Activated naive CD4-positive, alpha-beta T cell treated with anti-CD3 and anti-CD28 coated beads, Interleukin-2, amount 50 U/mL, for 16 hours (primary cell): ENCODE results near the gene NUP93.
A peak's percentile ranks its signal among the peaks of the same experiment; 100 is the strongest.

Experiments
- DNase-seq: peaks from one replicate; pipeline ENCODE4 v3.0.0-alpha.2; 2020

The NUP93 gene

DNA sequence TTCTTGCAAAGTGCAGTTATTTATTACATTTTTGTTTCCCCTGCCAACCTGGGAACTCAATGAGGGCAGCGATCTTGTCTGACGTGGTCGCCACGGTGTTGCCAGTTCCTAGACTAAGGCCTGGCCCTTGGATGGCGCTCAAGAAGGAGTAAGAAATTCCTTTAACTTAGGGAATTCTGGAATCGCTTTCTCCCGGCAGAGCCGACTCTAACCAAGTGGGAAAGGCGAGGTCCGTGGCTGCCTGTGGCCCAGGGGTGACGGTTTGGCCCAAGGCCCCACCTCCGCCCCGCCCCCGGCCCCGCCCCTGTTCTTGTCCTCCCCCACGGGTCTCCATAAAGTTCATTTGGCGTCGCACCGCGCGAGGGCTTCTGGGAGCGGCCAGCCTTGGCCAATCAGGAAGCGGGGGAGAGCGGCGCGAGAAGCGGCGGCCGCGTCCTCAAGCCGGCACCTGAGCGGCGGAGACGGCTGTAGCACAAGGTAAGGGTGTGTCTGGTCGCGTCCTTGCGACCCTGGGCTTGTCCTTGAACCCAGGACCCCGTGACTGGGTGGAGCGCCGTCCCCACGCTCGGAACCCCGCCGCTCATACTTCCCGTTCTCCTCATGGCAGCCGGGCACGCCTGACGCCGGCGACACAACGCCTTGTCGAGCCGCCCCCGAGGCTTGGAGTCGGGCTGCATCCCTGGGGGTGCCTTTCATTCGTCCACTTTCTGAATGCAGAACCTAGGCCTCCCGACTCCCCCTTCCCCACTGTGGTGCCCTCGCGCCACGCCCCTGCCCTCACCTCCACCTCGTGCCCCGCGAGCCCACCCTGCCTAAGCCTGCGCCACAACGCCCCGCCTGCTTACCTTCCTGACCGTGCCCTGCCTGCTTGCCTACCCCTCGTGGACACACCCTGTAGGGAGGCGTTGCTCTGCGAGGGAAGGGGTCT lies at the start of gene NUP93:
Gene NUP93 (plus strand): TSS at position 395 of the 928 bp plus-strand sequence. CDS start 18,119 bp downstream, outside the sequence.
- peak; percentile 91 for DNase-seq

DNA sequence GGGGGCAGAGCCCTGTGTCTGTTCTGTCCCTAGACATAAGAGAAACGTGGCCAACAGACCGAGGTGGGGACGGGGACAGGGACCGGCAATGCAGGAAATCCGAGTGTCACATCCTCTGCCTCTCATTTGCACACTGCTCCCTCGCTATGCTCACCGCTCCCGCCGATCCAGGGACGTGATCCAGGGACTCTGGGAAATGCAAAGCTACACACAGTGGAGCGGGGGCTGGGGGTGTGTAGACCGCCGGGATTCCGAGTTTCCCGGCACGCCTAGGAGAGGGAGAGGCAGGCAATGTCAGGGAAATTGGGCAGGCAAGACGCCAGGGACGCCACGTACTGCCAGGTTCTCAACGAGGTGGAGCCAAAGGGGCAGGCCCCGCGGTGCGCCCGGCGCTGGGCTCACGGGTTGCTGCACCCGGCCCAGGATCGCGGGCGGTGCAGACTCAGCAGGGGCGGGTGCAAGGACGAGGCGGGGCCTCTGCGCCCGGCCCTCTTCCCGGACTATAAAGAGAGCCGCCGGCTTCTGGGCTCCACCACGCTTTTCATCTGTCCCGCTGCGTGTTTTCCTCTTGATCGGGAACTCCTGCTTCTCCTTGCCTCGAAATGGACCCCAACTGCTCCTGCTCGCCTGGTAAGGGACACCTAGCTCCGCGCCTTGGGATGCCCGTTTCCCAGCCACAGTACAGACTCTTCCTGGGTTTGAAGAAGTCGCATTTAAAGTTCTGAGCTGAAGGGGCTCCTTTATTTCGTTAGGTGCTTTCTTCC lies 47.8 kb upstream of the NUP93 start, which contains the start of gene MT1X:
Gene MT1X (plus strand): TSS at position 532 of the 764 bp plus-strand sequence. CDS start 71 bp downstream, at position 603.
- peak; percentile 90 for DNase-seq

DNA sequence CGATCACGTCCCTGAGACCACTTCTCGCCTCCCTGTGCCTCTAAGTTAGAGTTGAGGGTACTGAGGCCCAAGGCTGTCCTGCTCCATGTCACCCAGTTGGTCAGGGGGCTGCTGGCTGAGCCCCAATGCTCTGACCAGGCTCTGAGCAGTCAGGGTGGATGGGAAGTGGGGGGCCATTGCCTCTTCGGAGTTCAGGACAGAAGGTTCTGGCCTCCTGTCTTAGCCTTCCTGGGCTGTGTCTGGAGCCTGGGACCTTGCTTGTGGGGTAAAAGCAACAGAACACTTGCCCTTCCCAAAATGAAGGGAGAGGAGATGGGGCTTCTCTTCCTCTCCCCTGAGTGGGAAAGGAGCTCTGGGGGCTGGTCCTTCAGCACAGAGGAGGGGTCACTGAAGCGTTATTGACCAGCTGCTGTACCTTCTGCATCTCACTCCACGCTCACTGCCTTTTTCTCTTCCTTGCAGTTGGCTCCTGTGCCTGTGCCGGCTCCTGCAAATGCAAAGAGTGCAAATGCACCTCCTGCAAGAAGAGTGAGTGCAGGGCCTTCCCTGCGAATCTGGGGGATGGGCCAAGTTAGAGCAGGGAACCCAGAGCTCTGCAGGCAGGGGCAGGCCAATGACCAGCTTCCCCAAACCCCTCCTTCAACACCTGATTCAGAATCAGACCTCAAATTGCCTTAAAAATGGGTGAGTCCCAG lies 47.1 kb upstream of the NUP93 start:
- no peak for DNase-seq

DNA sequence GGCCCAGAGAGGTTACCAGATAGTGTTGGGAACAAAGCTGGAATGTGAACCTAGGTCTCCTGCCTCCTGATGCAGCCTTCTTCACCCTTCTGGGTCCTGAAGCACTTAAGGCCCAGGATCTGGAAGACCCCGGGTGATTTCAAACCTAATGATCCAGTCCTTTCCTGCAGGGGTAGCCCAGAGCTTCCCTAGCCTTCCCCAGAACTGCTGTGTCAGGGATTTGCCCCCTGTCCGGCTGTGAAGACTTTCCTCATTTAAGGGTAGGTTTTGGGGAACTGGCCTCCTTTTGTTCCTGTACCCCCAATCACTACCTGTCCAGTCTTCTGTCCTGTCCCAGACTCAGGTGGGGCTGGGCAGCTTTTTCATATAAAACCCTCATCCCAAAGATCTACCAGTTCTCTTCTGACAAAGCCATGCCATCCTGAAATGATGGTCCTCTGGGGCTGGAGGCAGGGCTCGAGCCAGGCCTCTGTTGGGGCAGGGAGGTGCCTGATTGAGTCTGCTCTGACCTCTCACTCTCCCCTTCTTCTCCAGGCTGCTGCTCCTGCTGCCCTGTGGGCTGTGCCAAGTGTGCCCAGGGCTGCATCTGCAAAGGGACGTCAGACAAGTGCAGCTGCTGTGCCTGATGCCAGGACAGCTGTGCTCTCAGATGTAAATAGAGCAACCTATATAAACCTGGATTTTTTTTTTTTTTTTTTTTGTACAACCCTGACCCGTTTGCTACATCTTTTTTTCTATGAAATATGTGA lies 46.3 kb upstream of the NUP93 start:
- no peak for DNase-seq

DNA sequence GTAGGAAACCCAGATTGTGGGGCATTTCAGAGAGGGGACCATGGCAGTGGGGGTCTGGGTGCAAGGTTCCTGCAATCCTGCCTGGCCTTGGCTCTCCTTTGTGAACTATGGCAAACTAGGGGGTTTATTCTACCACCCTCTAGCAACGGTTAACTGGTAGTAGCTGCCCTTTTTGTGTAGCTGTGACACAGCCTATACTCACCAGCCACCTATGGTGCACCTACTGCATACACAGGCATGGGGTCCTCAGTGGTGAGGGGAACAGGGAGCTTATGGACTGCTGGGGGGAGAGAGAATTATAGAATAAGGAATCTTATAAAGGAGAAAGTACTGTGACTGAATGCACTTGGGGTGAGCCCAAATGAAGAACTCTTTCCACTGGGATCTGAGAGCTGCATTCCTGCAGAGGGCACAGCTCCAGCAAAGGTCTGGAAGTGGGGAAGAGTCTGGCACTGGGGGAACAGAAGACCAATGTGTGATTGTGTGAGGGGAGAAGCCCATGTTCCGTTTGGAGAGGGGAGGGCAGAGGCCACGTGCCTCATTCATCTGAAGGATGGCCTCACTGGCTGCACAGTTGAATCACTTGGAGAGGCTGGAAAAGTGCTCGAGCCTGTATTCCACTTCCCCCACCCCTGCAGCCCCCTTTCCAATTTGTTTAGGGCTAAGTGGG lies 45.5 kb upstream of the NUP93 start:
- DNase-seq = no peak

DNA sequence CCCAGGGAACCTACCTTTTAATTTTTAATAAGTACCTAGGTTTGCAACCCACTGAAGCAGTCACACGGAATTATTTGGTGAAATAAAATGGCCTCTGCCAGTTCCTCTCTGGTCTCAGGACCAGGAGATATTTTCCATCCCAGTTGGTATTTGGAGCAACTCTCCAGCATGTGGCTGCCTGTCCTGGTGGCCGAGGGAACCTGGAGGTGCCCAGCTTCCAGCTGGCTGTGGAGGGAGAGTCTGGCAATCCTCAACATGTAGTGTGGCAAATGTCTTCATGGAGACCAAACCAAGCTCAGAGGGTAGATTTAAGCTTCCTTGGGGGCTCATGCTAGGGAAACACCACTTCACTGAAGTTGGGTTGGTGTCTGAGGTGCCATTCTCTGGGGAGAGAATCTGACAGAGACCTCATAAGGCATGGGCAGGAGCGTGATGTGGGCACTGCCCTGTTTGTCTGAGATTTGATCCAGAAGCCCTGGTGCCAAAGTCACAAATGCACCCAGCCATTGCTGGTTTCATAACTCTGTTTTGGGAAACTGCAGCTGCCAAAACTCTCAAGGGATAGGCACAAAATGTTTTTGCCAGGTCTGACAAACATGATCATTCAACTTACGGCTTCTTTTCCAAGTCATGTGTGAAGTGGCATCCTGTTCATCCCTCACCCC lies 44.9 kb upstream of the NUP93 start:
- no peak for DNase-seq

DNA sequence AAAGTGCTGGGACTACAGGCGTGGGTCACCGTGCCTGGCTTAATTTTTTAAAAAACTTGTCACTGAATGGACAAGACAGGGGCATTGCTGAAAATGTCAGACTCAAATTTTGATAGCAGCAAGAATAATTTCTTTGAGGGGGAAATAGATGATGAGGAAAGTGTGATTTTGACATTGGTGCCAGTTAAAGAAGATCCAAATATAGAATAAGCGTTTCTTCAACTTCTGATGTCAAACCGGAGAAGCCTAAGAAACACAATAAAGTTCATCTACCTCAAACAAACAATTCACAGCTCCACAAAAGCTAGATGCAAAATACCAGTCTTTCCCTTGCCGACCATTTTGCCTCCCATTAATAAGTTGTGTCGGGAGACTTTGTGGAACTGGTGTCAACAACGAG lies 43.2 kb upstream of the NUP93 start:
- no peak for DNase-seq

DNA sequence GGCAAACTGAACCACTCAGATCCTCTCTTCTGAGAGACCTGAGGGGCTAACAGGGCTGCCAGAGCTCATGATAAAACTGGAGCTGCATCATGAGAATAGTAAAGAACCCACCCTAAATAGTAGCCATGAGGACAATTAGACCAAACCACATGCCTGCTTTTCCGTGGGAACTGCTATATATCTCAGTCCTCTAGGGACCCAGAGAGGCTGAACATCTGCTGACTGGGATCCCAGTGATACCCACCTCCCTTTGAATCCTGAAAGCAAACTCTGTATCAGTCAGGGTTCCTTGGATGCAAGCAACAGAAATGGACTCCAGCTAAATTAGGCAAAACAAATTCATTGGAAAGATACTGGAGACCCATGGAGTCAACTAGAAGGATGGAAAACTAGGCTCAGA lies 41.2 kb upstream of the NUP93 start:
- DNase-seq = no peak

DNA sequence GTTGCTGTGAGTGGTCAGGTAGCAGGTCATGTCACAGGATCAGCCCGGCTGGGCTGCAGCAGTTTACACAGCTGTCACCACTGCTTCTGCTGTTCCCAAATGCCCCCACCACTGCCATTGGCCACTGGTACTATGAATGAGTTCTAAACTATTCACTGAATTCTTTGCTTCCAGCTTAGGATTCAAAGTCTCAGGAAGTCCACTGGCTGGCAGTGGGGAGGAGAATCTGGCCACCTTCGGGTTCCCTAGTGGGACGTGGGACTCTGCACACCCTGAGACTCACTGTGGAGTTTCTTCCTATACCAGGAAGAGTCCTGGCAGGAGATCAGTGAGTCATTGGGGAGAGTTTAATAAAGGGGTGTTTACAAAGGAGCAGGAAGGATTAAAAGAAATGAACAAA lies 40.8 kb upstream of the NUP93 start:
- no peak for DNase-seq

DNA sequence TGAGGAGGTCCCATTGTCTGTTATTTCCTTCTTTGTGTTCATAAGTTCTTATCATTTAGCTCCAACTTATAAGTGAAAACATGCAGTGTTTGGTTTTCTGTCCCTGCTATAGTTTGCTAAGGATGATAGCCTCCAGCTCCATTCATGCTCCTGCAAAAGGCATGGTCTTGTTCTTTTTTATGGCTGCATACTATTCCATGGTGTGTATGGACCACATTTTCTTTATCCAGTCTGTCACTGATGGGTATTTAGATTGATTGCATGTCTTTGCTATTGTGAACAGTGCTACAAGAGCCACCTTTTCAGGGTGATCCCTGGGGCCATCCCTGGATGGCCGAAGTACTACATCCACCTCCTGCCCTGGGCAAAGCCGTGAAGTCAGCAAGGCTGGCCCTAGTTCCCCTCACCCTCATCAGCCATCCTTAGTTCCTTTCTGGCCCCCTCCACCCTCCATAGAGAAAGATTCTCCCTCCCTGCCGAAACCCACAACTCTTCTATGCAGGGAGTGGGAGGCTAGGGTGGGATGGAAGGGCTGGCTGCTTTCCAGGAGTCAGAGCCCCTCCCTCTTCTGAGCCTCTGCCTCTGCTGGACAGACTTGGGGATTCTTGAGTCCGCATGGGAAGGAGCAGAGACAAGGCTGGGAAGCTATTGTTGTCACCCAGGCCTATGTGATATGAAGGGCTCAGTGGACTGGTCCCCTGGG lies 39.4 kb upstream of the NUP93 start:
- DNase-seq = no peak

DNA sequence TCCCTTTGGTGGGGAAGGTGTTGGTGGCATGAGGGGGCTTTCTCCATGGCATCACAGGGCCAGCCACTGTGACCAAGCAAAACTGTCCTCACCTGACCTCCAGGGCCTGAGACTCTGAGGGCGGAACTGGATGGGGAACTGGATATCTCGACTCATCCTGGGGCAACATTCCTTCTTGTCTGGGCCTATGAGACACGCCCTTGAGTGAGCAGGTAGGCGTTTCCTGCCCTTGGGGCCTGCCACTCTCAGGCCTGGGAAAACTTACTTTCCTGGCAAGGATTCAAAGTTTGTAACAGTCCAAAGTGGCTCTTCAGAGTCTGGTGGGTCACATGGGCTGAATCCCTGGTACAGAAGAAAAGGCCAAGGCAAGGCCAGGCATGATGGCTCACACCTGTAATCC lies 38.0 kb upstream of the NUP93 start:
- DNase-seq = no peak

DNA sequence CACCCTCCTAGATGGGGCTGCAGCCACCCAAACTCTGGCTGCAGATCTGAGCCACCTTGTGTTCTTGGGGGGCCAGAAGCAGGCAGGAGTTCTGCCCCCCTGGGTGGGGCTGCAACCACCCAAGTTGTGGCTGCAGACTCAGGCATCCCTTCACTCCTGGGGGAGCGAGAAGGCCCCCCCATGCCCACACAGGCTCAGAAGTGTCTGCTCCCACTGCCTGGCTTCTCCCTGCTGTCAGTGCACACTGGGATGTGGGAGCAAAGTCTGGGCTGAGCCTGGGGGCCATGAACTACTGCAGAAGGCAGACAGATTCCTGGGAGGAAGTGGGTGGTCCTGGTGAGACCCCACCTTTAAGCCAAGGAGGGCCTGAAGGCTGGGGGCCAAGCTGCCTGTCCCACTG lies 34.7 kb upstream of the NUP93 start:
- no peak for DNase-seq

DNA sequence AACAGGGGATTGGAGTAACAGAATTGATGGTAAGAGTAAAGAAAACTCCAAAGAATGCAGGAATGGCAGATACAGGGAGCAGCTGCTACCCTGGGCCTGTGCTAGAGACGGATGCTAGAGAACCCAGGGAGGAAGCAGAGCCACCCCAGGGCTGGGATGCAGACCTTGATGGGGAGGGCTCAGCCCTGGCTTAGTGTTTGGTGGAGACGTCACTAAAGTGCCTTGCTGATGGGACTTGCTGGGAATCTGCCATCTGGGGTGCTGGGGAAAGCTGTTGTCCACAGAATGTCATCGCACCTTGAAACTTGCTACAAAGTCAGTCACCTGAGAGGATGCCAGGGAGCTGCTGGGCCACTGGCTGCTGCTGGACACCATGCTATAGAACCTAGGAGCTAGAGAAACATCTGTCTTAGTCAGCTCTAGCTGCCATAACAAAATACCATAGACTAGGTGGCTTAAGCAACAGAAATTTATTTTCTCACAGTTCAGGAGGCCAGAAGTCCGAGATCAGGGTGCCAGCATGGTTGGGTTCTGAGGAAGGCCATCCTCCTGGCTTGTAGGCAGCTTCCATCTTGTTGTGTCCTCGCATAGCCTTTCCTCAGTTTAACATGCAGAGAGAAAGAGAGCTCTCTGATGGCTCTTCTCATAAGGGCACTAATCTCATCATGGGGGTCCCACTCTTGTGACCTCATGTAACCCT lies 32.3 kb upstream of the NUP93 start:
- DNase-seq = no peak

DNA sequence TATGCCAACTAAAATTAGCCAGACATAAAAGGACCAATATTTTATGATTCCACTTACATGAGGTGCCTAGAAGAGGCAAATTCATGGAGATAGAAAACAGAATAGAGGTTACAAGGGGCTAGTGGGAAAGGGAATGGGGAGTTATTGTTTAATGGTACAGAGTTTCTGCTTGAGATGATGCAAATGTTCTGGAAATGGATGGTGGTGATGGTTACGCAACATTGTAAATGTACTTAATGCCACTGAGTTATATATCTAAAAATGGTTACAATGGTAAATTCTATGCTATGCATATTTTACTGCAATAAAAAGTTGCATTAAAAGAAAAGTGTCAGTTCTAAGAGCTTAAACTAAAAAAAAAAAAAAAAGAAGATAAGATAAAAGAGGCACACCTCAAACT lies 29.7 kb upstream of the NUP93 start:
- DNase-seq = no peak

DNA sequence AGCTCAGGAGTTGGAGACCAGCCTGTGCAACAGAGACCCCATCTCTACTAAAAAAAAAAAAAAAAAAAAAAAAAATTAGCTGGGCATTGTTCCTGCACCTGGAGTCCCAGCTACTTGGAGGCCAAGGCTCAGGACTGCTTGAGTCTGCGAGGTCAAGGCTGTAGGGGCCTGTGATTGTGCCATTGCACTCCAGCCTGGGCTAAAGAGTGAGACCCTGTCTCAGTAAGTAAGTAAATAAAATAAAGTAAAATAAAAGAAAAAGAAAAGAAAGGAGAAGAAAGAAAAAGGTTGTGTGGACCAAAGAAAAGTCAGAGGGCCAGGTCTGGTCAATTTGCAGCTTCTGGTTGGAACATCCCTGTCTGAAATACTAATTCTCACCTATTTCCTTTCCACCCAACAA lies 29.3 kb upstream of the NUP93 start:
- no peak for DNase-seq

DNA sequence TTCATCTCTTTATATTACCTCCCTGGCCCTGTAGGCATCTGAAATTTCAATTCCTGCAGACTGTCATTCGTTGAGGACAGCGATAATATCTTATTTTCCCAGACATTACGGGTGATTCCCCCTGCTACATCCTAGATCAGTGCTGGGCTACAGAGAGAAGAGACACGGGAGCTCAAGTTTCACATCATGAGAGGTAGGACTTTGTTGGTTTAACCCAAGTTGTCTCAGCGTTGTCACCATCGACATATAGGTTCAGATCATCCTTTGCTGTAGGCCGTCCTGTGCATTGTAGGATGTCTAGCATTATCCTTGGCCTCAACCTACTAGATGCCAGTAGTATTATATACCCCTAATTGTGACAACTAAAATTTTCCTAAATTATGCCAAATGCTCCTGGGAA lies 28.4 kb upstream of the NUP93 start:
- no peak for DNase-seq

DNA sequence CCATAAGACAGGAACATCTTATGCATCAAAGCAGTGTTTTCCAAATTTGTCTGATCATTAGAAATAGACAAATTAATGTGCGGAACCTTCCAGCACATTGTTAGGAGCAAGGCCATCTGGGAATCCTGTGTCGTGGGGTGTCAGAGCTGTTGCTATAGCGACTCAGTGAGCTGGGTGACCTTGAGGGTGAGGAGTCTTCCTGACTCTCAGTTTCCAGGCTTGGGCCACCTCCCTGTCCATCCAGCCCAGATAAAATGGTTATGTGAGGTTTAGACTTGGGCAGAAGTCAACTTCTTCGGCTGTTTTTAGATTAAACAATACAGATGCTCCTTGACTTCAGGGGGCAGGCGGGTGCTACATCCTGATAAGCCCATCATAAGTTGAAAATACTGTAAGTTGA lies 27.1 kb upstream of the NUP93 start:
- DNase-seq = no peak

DNA sequence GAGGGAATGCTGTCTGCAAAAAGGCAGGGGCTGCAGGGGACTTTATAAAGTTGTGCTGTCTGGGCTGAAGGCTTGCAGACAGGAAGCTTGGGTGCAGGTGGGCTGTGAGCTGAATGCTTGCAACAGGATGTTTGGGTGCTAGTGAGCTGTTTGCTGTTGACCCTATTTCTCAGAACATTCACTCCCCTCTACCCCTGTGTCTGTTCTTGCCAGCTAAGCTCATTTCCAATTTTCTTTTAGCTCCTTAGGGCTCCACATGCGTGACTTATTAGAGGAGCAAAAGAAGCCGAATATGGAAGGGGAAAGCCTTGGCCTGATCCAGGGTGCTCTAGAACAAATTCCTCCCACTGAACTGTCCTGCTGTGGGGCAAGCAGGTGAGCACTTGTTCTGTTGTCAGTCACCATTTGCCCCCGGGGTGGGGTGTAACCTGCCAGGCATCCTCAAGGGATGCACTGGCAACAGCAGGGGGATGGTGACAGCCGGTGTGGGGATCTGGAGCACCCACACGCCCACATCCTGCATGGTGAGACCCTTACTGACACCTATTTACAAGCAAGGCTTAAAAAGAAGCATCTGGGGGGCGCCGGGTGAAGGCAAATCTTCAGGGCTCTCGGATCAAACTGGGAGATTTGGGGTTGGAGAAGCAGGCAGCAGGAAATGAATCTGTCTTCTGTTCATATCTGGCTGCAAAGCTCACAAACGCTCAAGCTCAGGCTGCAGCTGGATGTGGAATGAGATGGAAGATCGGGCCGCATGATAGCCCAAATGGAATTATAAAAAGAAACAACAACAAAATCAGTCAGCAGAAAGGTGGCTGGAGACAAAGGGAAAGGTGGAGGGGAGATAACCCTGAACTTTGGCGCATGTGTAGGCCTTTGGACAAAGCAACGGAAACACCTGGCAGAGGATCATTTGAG lies 21.1 kb upstream of the NUP93 start:
- DNase-seq = no peak

DNA sequence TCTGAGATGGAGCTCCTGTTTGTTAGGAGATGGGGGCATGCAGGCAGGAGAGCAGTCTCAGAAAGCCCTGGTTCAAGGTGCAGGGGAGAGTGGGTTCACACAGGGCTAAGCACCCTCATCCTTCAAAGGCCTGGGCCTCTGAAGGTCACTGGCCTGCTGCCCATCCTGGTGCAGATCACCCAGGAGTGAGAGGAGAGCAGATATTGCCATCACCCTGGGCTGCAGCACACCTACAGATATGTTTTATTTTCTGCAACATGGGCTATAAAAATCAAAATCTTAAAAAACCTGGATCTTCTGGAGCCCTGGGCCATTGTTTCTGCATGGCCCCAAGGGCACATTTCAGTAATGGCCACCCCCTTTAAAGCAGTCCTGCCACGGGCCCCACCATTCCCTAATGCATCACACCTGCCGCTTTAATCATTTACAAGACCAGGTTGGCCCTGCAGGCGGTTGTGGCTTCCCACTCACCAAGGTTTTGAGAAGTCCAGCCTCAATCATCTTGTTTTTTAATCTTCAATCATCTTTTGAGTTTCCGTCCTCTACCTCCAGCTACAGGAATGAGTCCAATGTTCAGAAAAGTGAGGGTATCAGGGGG lies 20.4 kb upstream of the NUP93 start:
- DNase-seq = no peak
